GM18499 (cell line): ENCODE results near the gene CHN1.

Experiments used
- ATAC-seq: cut with Tn5 transposase; IDR thresholded peaks from one replicate; pipeline ENCODE4 v1.9.1; 2021; ENCODE audit warnings: moderate number of reproducible peaks; ENCODE audit not compliant: insufficient read depth, unreplicated experiment

CHN1 gene

DNA sequence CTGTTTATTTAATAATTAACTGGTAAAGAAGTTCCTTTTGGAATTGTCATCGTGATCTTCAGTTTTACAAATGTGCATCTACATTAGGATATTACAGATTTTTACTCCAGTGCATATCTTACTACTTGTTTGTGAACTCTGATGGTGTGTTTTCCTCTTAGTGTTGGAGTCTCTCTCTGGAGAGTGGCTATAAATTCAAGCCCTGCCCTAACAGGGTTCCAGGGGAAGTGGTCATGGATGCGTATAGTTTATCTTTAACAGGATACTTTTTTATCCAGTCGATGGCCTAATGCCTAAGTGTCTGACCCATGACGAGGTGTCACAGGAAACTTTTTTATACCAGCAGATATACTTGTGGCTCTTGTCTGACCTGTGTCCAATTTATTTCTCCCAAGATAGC, 75.4 kb downstream of the CHN1 start:
- ATAC-seq = no peak

DNA sequence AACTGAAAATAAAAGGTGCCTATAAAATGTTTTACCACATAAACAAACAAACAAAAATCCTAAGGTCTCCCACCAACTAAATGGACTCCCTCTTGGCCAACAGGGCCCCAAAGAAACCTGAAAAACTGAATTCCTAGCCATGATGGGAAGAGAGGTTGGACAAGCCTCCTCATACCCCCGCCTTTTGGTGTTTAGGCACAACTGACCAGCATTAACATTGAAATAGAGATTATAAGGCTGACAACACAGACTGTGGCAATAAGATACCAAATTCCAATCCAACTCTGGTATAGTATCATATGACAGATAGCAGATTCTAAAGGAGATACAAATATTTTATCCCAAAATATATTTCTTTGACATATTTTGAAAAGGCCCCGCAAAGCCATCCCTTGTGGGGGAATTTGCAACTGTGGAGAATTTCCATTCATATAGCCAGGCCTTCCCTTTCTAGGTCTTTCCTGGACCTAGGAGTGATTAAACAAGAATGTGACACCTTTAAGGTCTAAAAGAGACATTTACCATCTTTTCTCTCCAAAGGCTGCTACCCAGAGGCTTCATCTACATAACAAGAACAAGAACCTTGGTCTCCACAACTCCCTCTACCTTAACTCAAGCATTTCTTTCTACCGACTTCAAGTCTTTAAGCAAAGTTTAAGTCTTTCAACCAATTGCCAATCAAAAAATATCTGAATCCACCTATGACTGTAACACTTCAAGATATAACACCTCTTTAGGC, 80.0 kb downstream of the CHN1 start:
- ATAC-seq = no peak

DNA sequence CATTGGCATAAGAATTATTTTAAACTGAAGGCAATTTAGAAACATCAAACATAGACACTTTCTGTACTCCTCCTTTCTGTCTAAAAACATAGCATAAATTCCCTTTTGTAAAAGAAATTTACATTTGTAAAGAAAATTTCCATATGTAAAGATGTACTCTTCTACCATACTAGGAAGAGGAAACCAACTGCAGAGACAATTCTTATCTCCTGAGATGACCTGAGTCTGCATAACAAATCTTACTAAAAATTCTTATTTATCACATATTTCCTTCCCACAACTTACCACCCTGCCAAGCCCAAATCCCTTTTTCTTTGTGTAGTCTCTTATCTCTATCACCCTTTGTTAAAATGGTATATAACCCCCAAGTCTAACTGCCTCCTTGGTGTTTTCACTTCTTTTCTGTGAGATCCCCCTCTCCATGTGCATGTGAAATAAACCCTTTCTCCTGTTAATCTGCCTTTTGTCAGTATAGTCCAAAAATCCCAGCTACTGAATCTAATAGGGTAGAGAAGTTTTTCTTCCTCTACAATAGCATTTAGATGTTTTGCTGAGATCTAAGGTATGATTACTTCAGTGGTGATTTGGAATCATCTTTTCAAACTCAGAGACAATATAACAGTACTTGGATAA, 81.0 kb downstream of the CHN1 start:
- no peak for ATAC-seq

DNA sequence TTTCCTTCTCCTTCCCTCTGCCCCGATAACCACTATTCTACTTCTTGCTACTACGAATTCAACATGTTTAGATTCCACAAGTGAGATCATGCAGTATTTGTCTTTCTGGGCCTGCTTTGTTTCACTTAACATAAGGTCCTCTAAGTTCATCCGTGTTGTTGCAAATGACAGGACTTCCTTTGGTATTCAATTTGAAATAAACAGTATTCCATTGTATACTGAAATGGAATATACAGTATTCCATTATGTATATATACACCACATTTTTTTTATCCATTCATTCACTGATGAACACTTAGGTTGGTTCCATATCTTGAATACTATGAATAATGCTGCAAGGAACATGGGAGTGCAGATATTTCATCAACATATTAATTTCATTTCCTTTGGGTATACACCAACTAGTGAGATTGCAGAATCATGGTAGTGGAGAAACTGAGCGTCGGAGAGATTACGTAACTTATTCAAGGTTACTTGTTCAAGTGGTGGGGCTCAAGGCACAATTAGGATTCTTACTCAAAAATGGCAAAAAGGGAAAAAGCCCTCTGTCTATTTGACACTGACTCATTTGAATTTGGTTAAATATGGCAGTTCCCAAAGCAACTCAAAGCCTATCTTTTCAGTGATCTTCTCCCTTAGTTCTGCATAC, 85.1 kb downstream of the CHN1 start:
- ATAC-seq = no peak

DNA sequence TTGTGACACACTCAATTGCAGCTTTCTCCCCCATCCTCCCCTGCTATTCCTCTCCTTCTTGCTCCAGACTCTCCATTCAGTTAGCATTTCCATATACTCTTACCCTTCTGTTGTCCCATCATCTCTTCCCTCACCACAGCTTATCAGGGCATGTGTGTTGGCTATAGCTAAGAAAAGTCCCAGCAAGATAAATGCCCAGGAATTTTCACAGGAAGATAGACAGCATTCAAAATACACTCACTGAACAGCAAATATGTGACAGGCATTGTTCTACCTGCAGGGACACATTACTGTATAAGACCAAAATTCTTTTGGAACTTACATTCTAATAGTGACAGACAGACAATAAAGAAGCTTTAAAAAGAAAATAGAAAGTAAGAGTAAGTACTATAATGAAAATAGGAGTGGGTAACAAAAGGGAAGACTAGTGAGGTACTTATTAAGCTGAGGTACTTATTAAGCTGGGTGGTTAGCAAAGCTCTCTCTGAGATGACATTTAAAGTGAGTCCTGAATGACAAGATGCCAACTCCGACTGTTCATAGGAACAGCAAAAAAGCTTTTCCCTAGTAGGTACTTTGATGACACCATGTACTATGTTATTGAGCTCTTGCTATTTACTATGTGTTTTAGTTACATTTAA, 86.2 kb downstream of the CHN1 start:
- ATAC-seq = no peak

DNA sequence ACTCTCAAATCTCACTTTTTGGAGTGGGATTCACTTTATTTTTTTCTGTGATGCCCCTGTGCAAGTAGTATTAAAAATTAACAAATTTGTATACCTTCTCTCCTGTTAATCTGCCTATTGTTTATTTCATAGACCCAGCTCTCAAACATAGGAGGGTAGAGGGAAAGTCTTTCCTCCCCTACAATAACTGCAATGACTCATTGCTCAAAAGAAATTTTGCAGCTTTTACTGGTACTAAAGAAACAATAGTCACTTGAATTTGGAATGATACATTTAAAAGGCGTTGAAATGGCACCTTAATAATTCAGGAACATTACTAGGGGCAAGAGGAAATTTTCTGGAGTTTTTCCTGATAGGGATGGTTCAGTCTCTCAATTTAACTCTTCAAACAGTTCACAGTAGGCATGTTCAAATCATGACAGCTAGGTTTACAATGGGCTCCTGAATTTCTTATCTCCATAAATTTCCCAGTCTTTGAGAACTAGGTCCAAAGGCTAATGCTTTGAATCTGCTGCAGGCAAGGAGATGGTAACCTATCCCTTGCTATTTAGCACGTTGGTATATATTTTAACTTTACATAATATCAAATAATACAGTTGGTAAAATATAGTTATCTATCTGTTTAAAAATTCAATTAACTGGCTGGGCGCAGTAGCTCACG, 88.8 kb downstream of the CHN1 start:
- ATAC-seq = no peak

DNA sequence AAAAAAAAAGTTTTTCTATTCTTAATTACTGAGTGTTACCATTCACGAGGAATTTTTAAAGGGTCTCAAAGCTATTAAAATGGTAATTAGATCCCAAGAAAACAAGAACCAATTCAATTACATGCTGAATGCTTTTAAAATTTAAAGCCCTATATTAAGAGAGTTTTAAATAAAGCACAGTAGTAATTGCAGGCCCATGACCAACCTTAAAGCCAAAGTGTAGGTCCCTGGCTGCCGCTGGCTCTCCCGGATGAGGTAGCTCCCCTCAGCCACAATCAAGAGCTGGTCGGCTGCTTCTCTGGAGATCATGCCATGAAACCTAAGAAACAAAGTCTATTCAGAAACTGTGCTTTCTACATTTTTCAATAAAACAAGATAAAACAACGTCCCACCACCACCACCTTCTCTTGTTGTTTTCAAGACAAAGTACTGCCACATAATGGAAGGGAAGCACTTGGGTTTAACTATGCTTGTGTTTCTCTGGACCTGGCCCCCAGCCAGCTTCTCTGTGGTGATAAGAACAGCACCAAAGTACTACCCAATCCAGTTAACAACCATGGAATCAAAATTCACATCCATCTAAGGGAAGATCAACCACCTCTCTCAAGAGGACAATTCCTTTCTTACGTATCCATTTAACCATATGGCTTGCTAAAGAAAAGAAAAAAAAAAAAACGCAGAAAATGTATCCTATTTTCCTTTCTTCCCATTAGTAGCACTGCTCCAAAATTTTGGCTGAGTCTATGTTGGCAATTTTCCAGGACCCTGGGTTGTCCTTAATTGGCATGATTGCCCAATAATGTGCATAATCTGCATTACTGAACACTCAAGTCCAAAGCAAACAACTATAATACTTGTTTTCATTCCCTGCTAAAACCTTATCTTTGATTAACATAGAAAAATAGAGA, 90.1 kb downstream of the CHN1 start:
- ATAC-seq = no peak

DNA sequence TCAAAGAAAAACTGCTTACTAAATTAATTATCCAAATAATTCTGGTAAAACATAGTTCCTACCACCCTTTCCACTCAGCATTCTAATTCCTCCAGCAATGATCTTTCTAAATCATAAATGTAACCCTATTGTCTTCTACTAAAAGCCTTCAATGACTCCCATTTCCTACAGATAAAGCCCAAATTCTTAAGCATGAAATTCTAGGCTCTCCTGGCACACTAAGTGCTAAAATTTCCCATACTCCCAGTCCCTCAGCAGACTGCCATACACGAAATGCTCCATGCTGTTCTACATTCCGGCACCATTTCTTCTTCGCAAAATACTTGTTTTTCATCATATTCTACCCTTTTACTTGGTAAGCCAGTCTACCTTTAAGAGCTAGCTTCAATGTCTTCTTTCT, 96.9 kb downstream of the CHN1 start:
- no peak for ATAC-seq

DNA sequence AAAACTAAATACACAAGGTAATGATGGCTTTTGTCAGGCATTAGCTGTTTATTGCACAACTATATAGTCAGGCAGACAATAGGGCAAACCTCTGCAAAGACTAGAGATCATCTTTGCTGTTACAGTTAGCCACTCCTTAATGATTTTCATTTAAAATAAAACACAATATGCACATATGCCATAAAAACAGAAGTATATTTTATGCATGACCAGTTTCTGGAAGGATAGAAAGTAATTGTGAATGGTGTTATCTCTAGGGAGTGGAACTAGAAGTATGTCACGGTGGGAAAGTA, 102.0 kb downstream of the CHN1 start:
- ATAC-seq = no peak

DNA sequence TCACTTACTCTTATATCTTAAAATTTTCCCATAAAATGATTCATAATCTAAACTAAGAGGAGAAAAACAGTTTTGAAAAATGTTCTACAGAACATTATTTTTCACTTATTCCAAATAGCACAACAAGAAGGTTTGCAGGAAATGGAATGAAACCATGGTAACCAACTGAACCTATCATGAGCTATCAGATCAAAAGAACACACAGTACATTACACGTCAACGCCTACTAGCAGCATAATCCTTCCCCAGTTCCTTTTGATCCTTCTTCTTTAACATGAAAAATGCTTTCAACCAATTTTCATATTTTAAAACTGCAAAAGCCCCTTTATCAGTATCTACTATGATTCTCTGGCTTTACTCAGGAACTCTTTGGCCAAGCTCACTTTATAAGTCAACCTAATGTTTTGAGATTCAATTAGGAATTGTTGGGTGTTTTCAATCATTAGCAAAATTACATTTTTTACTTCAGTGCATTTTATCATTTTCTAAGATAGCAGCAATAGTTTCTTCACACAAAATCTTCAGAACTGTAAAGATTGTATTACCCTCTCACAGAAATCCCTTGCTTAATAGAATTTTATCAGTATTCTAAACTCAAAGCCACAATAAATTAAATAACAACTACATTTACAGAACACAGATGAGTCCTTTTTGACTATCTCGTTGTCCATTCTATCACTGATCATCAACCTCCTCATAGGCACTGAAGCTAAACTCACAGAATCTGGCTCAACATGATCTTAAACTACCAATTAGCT, 102.5 kb downstream of the CHN1 start:
- ATAC-seq = no peak

DNA sequence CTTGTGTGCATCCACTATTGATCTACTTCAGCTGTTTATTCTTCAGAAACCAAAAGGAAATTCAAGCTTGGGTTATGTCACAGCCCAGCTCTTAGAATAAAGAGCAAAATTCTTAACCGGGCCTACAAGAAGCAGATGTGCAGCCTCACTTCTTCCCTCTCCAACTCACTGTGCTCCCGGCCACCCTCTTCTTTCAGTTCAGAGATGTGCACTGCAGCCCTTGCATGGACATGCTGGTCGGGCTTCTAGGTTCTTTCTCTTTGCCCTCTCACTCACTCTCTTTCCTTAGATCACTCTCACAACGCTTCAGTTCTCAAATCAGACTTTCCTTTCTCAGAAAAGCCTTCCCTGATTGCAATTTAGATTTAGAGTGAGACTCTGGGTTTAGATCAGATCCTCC, 104.1 kb downstream of the CHN1 start:
- no peak for ATAC-seq

DNA sequence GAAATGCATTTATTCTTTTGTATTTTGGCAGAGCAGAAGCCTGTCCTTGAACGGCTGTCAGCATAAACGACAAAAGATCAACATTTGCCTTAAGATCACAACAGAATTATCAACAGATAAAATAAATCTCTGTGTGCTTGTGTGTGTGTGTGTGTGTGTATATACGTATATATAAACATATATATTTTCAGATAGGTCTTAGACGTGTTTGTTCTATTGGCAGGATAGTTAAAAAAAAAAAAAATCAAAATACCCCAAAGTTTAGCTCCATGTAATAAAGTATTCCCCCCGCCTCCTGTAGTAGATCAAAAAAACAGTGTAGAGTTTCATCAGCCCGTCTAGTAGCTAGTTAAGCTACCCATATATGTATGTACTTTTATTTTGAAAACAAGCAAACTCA, 107.9 kb downstream of the CHN1 start:
- ATAC-seq = no peak

DNA sequence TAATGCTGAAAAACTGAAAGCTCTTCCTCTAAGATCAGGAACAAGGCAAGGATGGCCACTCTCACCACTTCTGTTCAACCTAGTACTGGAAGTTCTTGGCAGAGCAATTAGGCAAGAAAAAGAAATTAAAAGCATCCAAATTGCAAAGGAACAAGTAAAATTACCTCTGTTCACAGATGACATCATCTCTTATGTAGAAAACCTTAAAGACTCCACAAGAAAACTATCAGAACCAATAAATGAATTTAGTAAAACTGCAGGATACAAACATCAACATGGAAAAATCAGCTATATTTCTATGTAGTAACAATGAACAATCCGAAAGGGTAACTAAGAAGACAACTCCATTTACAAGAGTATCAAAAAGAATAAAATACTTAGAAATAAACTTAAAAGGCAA, 112.2 kb downstream of the CHN1 start:
- no peak for ATAC-seq

DNA sequence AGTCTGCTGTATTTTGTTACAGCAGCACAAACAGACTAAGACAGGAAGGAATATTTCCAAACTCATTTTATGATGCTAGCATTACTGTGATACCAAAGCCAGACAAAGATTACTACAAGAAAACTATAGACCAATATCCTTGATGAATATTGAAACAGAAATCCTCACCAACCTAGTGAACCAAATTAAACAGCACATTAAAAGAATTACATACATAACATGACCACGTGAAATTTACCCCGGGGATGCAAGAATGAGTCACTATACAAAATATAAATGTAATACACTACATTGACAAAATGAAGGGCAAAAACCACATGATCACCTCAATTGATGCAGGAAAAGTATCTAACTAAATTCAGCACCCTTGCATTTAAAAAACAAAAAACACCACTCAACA, 112.6 kb downstream of the CHN1 start:
- ATAC-seq = no peak

DNA sequence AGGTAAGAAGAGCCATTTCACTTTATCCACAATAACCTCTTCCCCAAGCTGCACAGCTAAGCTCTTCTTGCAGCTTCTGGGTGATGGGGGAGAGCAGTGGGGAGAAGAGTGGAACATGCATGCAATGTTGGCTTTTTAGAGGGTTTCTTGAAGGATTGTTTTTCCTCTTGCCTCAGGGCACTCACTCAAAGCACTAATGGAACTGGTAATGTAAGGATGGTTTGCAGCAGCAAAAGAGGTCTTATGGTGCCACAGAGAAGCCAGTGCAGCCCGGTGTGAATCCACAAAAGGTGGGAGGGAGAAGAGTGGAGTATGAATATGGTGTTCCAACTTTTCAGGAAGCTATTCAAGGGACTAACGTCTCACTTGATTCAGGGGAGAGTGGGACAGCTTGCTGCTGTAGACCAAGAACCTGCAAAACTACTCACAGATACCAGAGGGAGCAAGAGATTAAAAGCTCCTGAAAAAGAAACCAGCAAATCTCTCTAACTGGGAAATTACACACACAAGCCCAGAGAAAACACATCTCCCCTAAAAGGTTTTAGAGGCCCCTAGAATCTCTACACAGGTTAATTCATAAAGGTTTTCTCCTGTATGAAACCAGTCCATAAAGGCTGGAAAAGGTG, 116.4 kb downstream of the CHN1 start:
- no peak for ATAC-seq

DNA sequence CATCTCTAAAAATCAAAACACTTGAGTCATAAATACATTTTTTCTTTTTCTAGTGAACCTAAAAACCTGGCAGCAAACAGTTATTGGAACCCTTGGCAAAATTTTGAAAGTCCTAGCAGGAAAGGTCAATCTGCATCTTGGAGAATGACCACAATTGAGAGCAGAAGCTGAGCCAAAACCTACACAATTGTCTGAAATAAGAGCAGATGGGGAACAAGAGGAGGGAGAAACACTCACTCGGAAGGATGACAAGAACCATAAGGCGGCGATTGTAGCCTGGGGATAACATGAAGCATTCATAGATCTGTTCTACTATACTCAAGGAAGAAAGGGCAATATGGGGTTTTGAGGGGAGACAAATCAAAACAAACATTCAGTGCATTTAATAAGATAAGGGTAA, 117.0 kb downstream of the CHN1 start:
- ATAC-seq = no peak

DNA sequence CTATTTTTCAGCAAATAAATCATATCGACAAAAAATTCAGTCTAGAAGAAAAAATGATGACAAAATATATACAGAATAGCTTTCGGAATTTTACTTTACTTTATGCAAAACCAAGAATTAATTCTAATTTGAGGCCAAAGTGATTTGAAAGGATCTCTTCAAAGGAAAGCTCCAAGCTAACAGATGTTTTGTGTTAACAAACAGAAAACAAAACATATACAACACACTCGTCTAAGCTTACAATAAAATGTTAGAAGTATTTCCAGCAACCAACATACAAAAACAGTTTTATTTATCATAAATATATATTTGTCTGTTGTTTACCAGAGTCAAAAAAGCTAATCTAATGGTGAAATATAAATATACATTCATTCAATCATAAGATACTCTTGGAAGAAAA, 122.8 kb downstream of the CHN1 start:
- ATAC-seq = no peak

DNA sequence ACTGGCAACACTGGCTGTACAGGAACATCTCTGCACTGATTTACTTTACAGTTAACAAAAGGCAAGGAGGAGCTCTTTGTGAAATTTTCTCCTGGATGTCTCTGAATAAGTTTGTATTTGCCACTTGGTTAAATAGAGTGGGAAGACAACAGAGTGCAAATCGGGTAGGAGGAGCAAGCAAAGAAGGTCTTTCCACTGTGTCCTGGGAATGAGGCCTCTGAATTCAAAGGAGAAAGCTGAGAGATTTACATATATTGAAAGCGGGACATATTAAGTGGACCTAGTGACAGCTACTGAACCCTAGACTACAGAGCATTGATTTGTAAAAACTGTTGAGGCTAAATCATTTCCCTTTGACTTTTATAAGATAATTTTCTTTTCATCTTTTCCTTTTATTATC, 123.5 kb downstream of the CHN1 start:
- no peak for ATAC-seq
